Tibial nerve (tissue), 3 donors: ENCODE results near the gene WEE2.

ENCODE experiments used
- POLR2A ChIP-seq, 2 donors: fragments of 450-650 bp; IDR thresholded peaks; one replicate each; pipeline ENCODE4 v1.6.1; 2017; ENCODE audit warnings: antibody characterized with exemption in 2 of 2, mild to moderate bottlenecking in 2 of 2, moderate library complexity in 2 of 2
- TF ChIP-seq, protein P1 (sequence below), 5 experiments: fragments of 200-600 bp in 3 of 5; fragments of 450-650 bp in 2 of 5; sonication (generic) in 3 of 5; IDR thresholded peaks; one replicate each; pipeline ENCODE4 v1.5.1; 2016 to 2019; ENCODE audit warnings: antibody characterized with exemption in 5 of 5, mild to moderate bottlenecking in 3 of 5, moderate library complexity in 2 of 5

DNA sequence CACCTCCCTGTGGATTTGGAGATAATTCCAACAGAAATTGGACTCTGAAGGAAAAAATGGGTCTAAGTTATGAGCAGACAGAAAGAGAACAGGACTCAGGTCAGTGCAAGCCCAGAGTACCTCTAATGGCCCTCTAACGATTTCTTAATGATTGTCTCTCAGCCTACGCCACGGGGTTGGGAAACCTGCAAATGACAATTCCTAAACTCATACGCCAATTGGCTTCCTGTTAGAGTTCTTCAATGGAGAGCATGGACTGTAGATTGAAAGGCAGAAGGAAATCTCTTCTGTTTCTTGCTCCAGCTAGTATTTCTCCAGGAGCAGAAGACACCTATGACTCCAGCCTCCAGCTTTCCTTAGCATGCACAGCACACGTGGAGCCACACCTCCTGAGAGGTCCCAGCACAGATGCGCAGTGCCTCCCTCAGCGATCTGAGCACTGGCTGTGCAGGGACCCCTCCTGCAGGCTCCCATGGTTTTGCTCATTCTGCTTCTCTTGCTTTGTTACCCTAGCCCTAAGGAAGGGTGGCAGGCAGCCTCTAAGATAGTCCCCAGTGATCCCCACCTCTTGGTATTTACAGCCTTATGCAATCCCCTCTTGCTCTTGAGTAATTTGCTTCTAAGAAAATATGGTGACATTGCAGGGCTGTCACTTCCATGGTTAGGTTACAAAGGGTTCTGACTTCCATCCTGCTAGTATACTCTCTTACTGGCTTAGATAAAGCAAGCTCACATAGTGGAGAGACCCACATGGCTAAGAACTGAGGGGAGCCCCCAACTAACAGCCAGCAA lies 36.3 kb upstream of the WEE2 start:
- no peak for TF ChIP-seq POLR2A (IDR thresholded peaks at IDR 0.05)
- TF ChIP-seq, protein P1, sequence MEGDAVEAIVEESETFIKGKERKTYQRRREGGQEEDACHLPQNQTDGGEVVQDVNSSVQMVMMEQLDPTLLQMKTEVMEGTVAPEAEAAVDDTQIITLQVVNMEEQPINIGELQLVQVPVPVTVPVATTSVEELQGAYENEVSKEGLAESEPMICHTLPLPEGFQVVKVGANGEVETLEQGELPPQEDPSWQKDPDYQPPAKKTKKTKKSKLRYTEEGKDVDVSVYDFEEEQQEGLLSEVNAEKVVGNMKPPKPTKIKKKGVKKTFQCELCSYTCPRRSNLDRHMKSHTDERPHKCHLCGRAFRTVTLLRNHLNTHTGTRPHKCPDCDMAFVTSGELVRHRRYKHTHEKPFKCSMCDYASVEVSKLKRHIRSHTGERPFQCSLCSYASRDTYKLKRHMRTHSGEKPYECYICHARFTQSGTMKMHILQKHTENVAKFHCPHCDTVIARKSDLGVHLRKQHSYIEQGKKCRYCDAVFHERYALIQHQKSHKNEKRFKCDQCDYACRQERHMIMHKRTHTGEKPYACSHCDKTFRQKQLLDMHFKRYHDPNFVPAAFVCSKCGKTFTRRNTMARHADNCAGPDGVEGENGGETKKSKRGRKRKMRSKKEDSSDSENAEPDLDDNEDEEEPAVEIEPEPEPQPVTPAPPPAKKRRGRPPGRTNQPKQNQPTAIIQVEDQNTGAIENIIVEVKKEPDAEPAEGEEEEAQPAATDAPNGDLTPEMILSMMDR (IDR thresholded peaks at IDR 0.05): no peak
